GM12874 (cell line): ENCODE measurements around the gene ZSCAN5B.

Experiments used
- CTCF ChIP-seq: IDR thresholded peaks from 2 replicates; pipeline ENCODE4 v1.5.1; 2011; ENCODE audit warnings: low read depth, mild to moderate bottlenecking, control low read depth, low read length, moderate library complexity; ENCODE audit not compliant: insufficient read depth

Gene ZSCAN5B

GRCh38 chr19:56167064-56167578, 30.5 kb downstream of the ZSCAN5B start:
- TF ChIP-seq CTCF = no peak

- no peak for TF ChIP-seq CTCF
Measured at GRCh38 chr19:56163097-56163496, 34.5 kb downstream of the ZSCAN5B start.

GRCh38 chr19:56162258-56162657, 35.3 kb downstream of the ZSCAN5B start:
- TF ChIP-seq CTCF = no peak

GRCh38 chr19:56161534-56161933, 36.0 kb downstream of the ZSCAN5B start:
- TF ChIP-seq CTCF = no peak

- TF ChIP-seq CTCF = no peak
Measured at GRCh38 chr19:56159622-56160271, 37.8 kb downstream of the ZSCAN5B start.

- TF ChIP-seq CTCF = no peak
Measured at GRCh38 chr19:56159009-56159559, 38.5 kb downstream of the ZSCAN5B start.

GRCh38 chr19:56158170-56158757, 39.3 kb downstream of the ZSCAN5B start:
- TF ChIP-seq CTCF = no peak
